ENCODE data around the gene UVRAG.

DNA sequence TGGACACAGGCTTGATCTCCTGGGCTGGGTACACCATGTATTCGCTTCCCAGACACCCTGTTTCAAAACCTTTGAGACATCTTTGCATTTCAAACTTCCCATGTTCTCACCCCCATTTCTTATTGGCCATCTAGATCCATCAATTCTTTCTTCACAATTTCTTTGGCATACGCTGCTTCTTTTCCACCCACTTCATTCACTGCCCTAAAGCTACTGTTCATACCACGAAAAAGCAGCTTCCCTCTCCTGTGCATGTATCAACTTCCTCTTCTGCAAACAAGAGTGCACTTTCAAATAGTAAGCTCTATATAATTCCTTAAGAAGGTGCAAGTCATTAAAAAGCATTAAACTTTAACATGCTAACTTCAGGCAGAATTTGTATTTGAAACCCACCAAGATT lies 21.4 kb downstream of the UVRAG start:
- TF ChIP-seq, protein P1, sequence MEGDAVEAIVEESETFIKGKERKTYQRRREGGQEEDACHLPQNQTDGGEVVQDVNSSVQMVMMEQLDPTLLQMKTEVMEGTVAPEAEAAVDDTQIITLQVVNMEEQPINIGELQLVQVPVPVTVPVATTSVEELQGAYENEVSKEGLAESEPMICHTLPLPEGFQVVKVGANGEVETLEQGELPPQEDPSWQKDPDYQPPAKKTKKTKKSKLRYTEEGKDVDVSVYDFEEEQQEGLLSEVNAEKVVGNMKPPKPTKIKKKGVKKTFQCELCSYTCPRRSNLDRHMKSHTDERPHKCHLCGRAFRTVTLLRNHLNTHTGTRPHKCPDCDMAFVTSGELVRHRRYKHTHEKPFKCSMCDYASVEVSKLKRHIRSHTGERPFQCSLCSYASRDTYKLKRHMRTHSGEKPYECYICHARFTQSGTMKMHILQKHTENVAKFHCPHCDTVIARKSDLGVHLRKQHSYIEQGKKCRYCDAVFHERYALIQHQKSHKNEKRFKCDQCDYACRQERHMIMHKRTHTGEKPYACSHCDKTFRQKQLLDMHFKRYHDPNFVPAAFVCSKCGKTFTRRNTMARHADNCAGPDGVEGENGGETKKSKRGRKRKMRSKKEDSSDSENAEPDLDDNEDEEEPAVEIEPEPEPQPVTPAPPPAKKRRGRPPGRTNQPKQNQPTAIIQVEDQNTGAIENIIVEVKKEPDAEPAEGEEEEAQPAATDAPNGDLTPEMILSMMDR (IDR thresholded peaks at IDR 0.05) = no peak
- TF ChIP-seq POLR2A (IDR thresholded peaks at IDR 0.05) = no peak
